ENCODE data around the gene TMEM252.

Gene TMEM252

DNA sequence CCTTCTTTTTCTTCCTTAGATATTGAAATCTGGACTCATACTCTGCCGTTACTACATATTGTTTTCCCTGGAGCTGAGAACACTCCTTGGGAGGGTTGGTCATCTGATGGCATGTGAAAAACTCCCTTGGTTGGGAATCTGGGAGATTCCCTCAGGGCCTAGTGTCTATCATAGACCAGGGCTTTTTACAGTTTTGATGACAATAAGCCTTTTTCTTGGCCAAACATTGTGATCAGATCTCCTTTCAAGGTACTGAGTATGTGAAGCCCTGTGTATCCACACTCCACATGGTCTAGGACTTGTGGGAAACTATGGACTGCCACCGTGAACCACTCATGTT lies 32.9 kb downstream of the TMEM252 start:
- H3K9ac ChIP-seq (ENCODE audit: low read depth, low read length) = no peak overlapping the region
- no peak overlapping the region for H3K4me3 ChIP-seq (ENCODE audit: low read depth, low read length)
- no peaks in the 10 kb centered on the region for H3K9me3 ChIP-seq (ENCODE audit: control insufficient read depth, insufficient read depth, low read length)
- peaks cover 95% of the 10 kb centered on the region for H3K27me3 ChIP-seq (ENCODE audit: control insufficient read depth, insufficient read depth, low read length)
- H3K4me1 ChIP-seq (ENCODE audit: control insufficient read depth, insufficient read depth, low read length) = no peaks in the 10 kb centered on the region
- H3K36me3 ChIP-seq (ENCODE audit: control insufficient read depth, insufficient read depth, low read length) = no peaks in the 10 kb centered on the region

- peaks cover 94% of the 10 kb centered on the region for H3K27me3 ChIP-seq (ENCODE audit: control insufficient read depth, insufficient read depth, low read length)
- H3K4me3 ChIP-seq (ENCODE audit: low read depth, low read length) = no peak overlapping the region
- no peaks in the 10 kb centered on the region for H3K4me1 ChIP-seq (ENCODE audit: control insufficient read depth, insufficient read depth, low read length)
- no peaks in the 10 kb centered on the region for H3K9me3 ChIP-seq (ENCODE audit: control insufficient read depth, insufficient read depth, low read length)
- H3K36me3 ChIP-seq (ENCODE audit: control insufficient read depth, insufficient read depth, low read length) = no peaks in the 10 kb centered on the region
- H3K9ac ChIP-seq (ENCODE audit: low read depth, low read length) = no peak overlapping the region
Observed at GRCh38 chr9:68507130-68507805, 33.4 kb downstream of the TMEM252 start.

DNA sequence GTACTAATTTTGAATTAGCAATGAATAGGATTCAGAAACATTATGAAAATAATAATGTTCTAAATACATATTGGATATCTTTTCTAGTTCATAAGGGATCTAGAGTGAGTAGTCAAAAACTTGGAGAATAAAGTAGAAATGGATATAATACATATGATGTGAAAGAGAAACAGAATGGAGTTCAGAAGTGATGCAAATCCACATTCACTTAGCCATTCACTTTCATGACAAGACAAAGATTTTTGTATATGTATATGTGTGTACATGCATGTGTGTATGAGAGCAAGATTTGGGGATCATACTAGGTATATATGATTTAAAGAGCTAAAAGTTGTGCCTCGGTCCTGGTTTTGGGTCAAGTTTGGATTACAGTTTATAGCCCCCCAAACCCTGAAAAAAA lies 34.1 kb downstream of the TMEM252 start:
- Histone ChIP-seq H3K4me3 (ENCODE audit: low read depth, low read length) (no peak overlapping the region), H3K9me3 (ENCODE audit: control insufficient read depth, insufficient read depth, low read length) (no peaks in the 10 kb centered on the region), H3K27me3 (ENCODE audit: control insufficient read depth, insufficient read depth, low read length) (peaks cover 92% of the 10 kb centered on the region), H3K36me3 (ENCODE audit: control insufficient read depth, insufficient read depth, low read length) (no peaks in the 10 kb centered on the region), H3K4me1 (ENCODE audit: control insufficient read depth, insufficient read depth, low read length) (no peaks in the 10 kb centered on the region), H3K9ac (ENCODE audit: low read depth, low read length) (no peak overlapping the region)

DNA sequence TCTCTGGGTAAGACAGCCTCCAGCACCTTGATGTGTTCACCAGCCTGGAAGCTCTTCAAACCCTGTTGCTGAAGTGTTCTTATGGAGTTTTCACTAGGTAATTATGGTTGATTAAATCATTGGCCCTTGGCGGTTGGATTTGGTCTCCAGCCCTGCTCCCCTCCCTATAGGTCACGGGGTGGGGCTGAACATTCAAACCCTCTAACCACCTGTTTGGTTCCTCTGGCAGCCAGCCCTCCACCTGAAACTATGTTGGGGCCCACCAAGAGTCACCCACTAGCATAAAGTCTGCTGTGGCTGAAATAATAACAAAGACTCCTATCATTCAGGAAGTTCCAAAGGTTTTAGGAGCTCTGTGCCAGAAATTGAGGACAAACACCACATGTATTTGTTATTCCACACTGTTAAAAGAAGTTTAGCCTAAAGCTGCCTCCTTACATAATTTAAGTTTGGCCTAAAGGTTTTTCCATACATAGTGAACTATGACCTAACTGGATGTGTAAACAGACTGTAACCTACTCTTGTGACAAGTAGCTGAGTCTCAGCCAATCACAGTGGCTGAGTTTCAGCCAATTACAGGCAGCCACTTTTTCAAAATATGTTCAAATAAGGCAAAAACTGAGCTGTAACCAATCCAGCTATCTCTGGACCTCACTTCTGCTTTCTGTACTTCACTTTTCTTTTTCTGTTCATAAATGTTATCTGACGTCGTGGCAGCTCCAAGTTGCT lies 34.8 kb downstream of the TMEM252 start:
- Histone ChIP-seq H3K4me3 (ENCODE audit: low read depth, low read length) (no peak overlapping the region), H3K9ac (ENCODE audit: low read depth, low read length) (no peak overlapping the region), H3K9me3 (ENCODE audit: control insufficient read depth, insufficient read depth, low read length) (no peaks in the 10 kb centered on the region), H3K4me1 (ENCODE audit: control insufficient read depth, insufficient read depth, low read length) (no peaks in the 10 kb centered on the region), H3K36me3 (ENCODE audit: control insufficient read depth, insufficient read depth, low read length) (no peaks in the 10 kb centered on the region), H3K27me3 (ENCODE audit: control insufficient read depth, insufficient read depth, low read length) (peaks cover 92% of the 10 kb centered on the region)

DNA sequence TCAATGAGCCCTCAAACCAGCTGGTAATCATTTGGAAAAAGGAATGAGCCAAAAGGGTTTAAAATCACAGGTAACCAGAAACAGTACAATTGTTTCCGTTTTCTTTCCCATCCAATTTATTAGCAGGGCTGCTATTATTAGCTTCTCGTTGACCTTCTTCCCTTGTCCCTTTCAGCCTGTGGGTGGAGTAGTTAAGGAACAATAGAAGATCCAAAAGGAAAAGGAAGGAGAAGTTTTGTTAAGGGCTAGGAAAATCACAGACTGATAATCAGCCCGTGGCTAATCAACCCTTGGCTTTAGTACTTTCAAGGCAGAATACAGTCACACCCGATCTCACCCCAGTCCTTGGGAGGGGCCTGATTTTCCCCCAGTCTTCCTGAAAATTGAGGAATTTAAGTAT lies 38.4 kb downstream of the TMEM252 start:
- no peaks in the 10 kb centered on the region for H3K4me1 ChIP-seq (ENCODE audit: control insufficient read depth, insufficient read depth, low read length)
- no peak overlapping the region for H3K9ac ChIP-seq (ENCODE audit: low read depth, low read length)
- H3K4me3 ChIP-seq (ENCODE audit: low read depth, low read length) = no peak overlapping the region
- H3K36me3 ChIP-seq (ENCODE audit: control insufficient read depth, insufficient read depth, low read length) = no peaks in the 10 kb centered on the region
- H3K27me3 ChIP-seq (ENCODE audit: control insufficient read depth, insufficient read depth, low read length) = peaks cover 96% of the 10 kb centered on the region
- no peaks in the 10 kb centered on the region for H3K9me3 ChIP-seq (ENCODE audit: control insufficient read depth, insufficient read depth, low read length)

- H3K4me3 ChIP-seq (ENCODE audit: low read depth, low read length) = no peak overlapping the region
- peaks cover 96% of the 10 kb centered on the region for H3K27me3 ChIP-seq (ENCODE audit: control insufficient read depth, insufficient read depth, low read length)
- no peaks in the 10 kb centered on the region for H3K36me3 ChIP-seq (ENCODE audit: control insufficient read depth, insufficient read depth, low read length)
- H3K4me1 ChIP-seq (ENCODE audit: control insufficient read depth, insufficient read depth, low read length) = no peaks in the 10 kb centered on the region
- no peak overlapping the region for H3K9ac ChIP-seq (ENCODE audit: low read depth, low read length)
- no peaks in the 10 kb centered on the region for H3K9me3 ChIP-seq (ENCODE audit: control insufficient read depth, insufficient read depth, low read length)
Observed at GRCh38 chr9:68500457-68501381, 40.0 kb downstream of the TMEM252 start.

- peaks cover 93% of the 10 kb centered on the region for H3K27me3 ChIP-seq (ENCODE audit: control insufficient read depth, insufficient read depth, low read length)
- H3K36me3 ChIP-seq (ENCODE audit: control insufficient read depth, insufficient read depth, low read length) = no peaks in the 10 kb centered on the region
- H3K9ac ChIP-seq (ENCODE audit: low read depth, low read length) = no peak overlapping the region
- no peaks in the 10 kb centered on the region for H3K4me1 ChIP-seq (ENCODE audit: control insufficient read depth, insufficient read depth, low read length)
- no peak overlapping the region for H3K4me3 ChIP-seq (ENCODE audit: low read depth, low read length)
- H3K9me3 ChIP-seq (ENCODE audit: control insufficient read depth, insufficient read depth, low read length) = no peaks in the 10 kb centered on the region
Observed at GRCh38 chr9:68498816-68499215, 41.9 kb downstream of the TMEM252 start.

GRCh38 chr9:68497629-68498028 lies 43.1 kb downstream of the TMEM252 start:
- Histone ChIP-seq H3K4me3 (ENCODE audit: low read depth, low read length) (no peak overlapping the region), H3K4me1 (ENCODE audit: control insufficient read depth, insufficient read depth, low read length) (no peaks in the 10 kb centered on the region), H3K27me3 (ENCODE audit: control insufficient read depth, insufficient read depth, low read length) (peaks cover 93% of the 10 kb centered on the region), H3K36me3 (ENCODE audit: control insufficient read depth, insufficient read depth, low read length) (no peaks in the 10 kb centered on the region), H3K9ac (ENCODE audit: low read depth, low read length) (no peak overlapping the region), H3K9me3 (ENCODE audit: control insufficient read depth, insufficient read depth, low read length) (no peaks in the 10 kb centered on the region)

DNA sequence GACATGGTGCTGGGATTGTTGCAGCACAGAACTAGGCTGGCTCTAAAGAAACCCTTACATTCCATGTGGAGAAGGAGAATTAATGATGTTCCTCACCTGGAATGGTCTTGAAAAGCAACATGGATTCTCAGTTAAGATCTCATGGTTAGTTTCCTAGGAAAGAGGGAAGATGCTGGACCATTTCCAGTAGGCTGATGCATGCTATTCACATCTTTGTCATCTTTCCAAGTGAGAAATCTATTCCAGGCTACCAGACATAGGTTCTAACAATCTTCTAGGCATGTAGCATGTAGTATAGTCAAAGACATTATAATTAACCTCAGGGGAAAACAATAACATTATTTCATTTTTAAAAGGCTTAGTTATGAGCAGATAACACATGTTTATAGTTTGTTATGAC lies 44.3 kb downstream of the TMEM252 start:
- Histone ChIP-seq H3K9me3 (ENCODE audit: control insufficient read depth, insufficient read depth, low read length) (no peaks in the 10 kb centered on the region), H3K36me3 (ENCODE audit: control insufficient read depth, insufficient read depth, low read length) (no peaks in the 10 kb centered on the region), H3K4me1 (ENCODE audit: control insufficient read depth, insufficient read depth, low read length) (no peaks in the 10 kb centered on the region), H3K9ac (ENCODE audit: low read depth, low read length) (no peak overlapping the region), H3K27me3 (ENCODE audit: control insufficient read depth, insufficient read depth, low read length) (peaks cover 93% of the 10 kb centered on the region), H3K4me3 (ENCODE audit: low read depth, low read length) (no peak overlapping the region)

GRCh38 chr9:68495247-68495646 lies 45.4 kb downstream of the TMEM252 start:
- H3K36me3 ChIP-seq (ENCODE audit: control insufficient read depth, insufficient read depth, low read length) = no peaks in the 10 kb centered on the region
- H3K9me3 ChIP-seq (ENCODE audit: control insufficient read depth, insufficient read depth, low read length) = no peaks in the 10 kb centered on the region
- H3K4me3 ChIP-seq (ENCODE audit: low read depth, low read length) = no peak overlapping the region
- no peaks in the 10 kb centered on the region for H3K4me1 ChIP-seq (ENCODE audit: control insufficient read depth, insufficient read depth, low read length)
- H3K27me3 ChIP-seq (ENCODE audit: control insufficient read depth, insufficient read depth, low read length) = peaks cover 81% of the 10 kb centered on the region
- H3K9ac ChIP-seq (ENCODE audit: low read depth, low read length) = no peak overlapping the region

DNA sequence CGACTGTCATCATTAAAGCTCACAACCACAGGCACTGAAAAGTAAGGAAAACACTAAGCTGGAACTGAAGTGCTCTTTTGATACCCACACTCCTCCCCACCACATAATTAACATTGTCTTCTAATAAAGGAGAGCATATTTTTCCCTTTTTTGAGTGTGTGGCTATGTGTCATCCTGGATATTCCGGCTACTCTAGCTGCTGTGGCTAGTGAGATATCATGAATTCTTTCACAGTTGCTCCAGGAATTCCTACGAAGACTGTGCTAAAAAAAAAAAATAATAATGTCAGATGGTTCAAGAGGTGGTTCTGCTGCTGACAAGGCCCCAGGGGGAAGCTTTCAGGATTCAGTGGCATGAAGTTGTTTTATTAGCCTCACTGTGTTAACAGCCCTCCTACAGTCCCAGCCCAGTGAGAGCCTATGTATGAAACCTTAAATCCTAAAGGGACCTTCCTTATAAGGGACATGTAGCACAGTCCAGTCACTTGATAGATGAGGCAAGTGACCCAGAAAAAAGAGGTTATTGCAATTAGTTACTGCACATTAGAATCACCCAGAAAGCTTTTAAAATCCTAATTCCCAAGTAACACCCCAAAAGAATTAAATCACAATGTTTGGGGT lies 46.6 kb downstream of the TMEM252 start:
- no peaks in the 10 kb centered on the region for H3K9me3 ChIP-seq (ENCODE audit: control insufficient read depth, insufficient read depth, low read length)
- H3K27me3 ChIP-seq (ENCODE audit: control insufficient read depth, insufficient read depth, low read length) = peaks cover 73% of the 10 kb centered on the region
- no peaks in the 10 kb centered on the region for H3K4me1 ChIP-seq (ENCODE audit: control insufficient read depth, insufficient read depth, low read length)
- H3K4me3 ChIP-seq (ENCODE audit: low read depth, low read length) = no peak overlapping the region
- H3K36me3 ChIP-seq (ENCODE audit: control insufficient read depth, insufficient read depth, low read length) = no peaks in the 10 kb centered on the region
- H3K9ac ChIP-seq (ENCODE audit: low read depth, low read length) = no peak overlapping the region
